Trophoblast cell (in vitro differentiated cells and primary cell): Measurements from ENCODE around the gene CKB.

Source experiments
- DNase-seq, 2 donors: peaks; one replicate each; pipeline ENCODE4 v3.0.0-alpha.2; 2016
- H2AFZ ChIP-seq: 2 replicates; pipeline ENCODE4 v1.6.1; 2013; ENCODE audit warnings: low read length, moderate library complexity, mild to moderate bottlenecking; ENCODE audit not compliant: insufficient read depth, poor library complexity
- H2AK5ac ChIP-seq: 2 replicates; pipeline ENCODE4 v1.6.1; 2013; ENCODE audit warnings: mild to moderate bottlenecking, low read length
- H2BK120ac ChIP-seq: 2 replicates; pipeline ENCODE4 v1.6.1; 2013; ENCODE audit warnings: low read length, mild to moderate bottlenecking, moderate library complexity; ENCODE audit not compliant: insufficient read depth, poor library complexity
- H2BK12ac ChIP-seq: 2 replicates; pipeline ENCODE4 v1.6.1; 2013; ENCODE audit warnings: mild to moderate bottlenecking, low read length, moderate library complexity
- H2BK5ac ChIP-seq: 2 replicates; pipeline ENCODE4 v1.6.1; 2013; ENCODE audit warnings: low read length, low read depth, moderate library complexity, mild to moderate bottlenecking; ENCODE audit not compliant: poor library complexity
- H3K14ac ChIP-seq: 2 replicates; pipeline ENCODE4 v1.6.1; 2013; ENCODE audit warnings: mild to moderate bottlenecking, low read length
- H3K18ac ChIP-seq: 2 replicates; pipeline ENCODE4 v1.6.1; 2013; ENCODE audit warnings: mild to moderate bottlenecking, low read length
- H3K23ac ChIP-seq: 2 replicates; pipeline ENCODE4 v1.6.1; 2013; ENCODE audit warnings: low read length
- H3K27ac ChIP-seq: 2 replicates; pipeline ENCODE4 v1.5.1; 2013; ENCODE audit warnings: low read depth, mild to moderate bottlenecking, inconsistent platforms, low read length, moderate library complexity
- H3K27me3 ChIP-seq: 2 replicates; pipeline ENCODE4 v1.6.1; 2013; ENCODE audit warnings: inconsistent platforms, mild to moderate bottlenecking, low read length, moderate library complexity; ENCODE audit not compliant: insufficient read depth
- H3K36me3 ChIP-seq, 2 experiments: 1 replicate in 1 of 2; 2 replicates in 1 of 2; pipeline ENCODE4 v1.6.1; 2013; ENCODE audit warnings: low read length in 2 of 2, mild to moderate bottlenecking in 2 of 2, moderate library complexity in 1 of 2; ENCODE audit not compliant: insufficient read depth in 2 of 2, control insufficient read depth in 1 of 2
- H3K4ac ChIP-seq: 2 replicates; pipeline ENCODE4 v1.6.1; 2013; ENCODE audit warnings: low read depth, mild to moderate bottlenecking, low read length, moderate library complexity
- H3K4me1 ChIP-seq, 2 experiments: 1 replicate in 1 of 2; 2 replicates in 1 of 2; pipeline ENCODE4 v1.6.1; 2013; ENCODE audit warnings: low read length in 2 of 2, mild to moderate bottlenecking in 2 of 2, moderate library complexity in 1 of 2; ENCODE audit not compliant: insufficient read depth in 2 of 2, control insufficient read depth in 1 of 2
- H3K4me2 ChIP-seq: 2 replicates; pipeline ENCODE4 v1.6.1; 2013; ENCODE audit warnings: inconsistent platforms, mild to moderate bottlenecking, low read length, moderate library complexity
- H3K4me3 ChIP-seq: 2 replicates; pipeline ENCODE4 v1.5.1; 2013; ENCODE audit warnings: mild to moderate bottlenecking, low read depth, low read length, inconsistent platforms
- H3K79me1 ChIP-seq: one replicate; pipeline ENCODE4 v1.6.1; 2013; ENCODE audit warnings: low read length
- H3K79me2 ChIP-seq: 2 replicates; pipeline ENCODE4 v1.6.1; 2013; ENCODE audit warnings: low read length, mild to moderate bottlenecking; ENCODE audit not compliant: control insufficient read depth, insufficient read depth, poor library complexity
- H3K9ac ChIP-seq: 2 replicates; pipeline ENCODE4 v1.6.1; 2013; ENCODE audit warnings: mild to moderate bottlenecking, low read length
- H3K9me3 ChIP-seq: 2 replicates; pipeline ENCODE4 v1.6.1; 2013; ENCODE audit warnings: low read depth, mild to moderate bottlenecking, control low read depth, inconsistent platforms, low read length; ENCODE audit not compliant: insufficient read depth
- H4K12ac ChIP-seq: 2 replicates; pipeline ENCODE4 v1.6.1; 2013; ENCODE audit warnings: low read depth, mild to moderate bottlenecking, low read length, moderate library complexity
- H4K8ac ChIP-seq: 2 replicates; pipeline ENCODE4 v1.6.1; 2013; ENCODE audit warnings: low read depth, mild to moderate bottlenecking, low read length, moderate library complexity
- H4K91ac ChIP-seq: one replicate; pipeline ENCODE4 v1.6.1; 2013; ENCODE audit warnings: low read depth, mild to moderate bottlenecking, low read length, moderate library complexity
- WGBS: extraction: QIAGEN DNeasy Blood & Tissue Kit; methylation state at CpG from one replicate; pipeline ENCODE4 v1.1.7; 2013; ENCODE audit warnings: missing lambda C conversion rate; ENCODE audit not compliant: insufficient read length, insufficient coverage; ENCODE audit errors: extremely low coverage; 5-methylcytosine and 5-hydroxymethylcytosine counted together

Gene CKB

DNA sequence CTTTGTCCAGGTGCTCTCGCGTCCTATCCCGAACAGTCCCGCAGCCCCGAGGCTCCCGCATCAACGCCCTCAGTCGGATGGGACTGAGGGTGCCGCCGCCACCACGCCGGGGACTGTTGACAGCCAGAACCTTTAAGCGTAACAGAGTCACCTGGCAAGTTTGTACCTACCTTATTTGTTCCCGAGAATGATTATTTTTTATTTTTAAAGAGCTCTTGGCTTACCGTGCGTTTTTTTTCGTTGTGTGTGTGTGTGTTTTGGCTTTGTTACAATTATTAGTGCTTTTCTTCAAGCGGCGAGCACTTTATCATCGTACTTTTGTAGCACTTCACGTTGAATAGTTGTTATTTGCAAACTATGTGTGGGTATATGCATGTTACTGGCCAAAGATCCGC is 40.6 kb upstream of the CKB start:
- Histone ChIP-seq H2AK5ac (peak overlapping the region; percentile 70), H2AFZ (peak overlapping the region; percentile 99), H3K27me3 (no peaks in the 10 kb centered on the region), H3K27ac (peak overlapping the region; percentile 99), H3K79me2 (peaks cover 24% of the 10 kb centered on the region), H2BK12ac (no peak overlapping the region), H4K8ac (peak overlapping the region; percentile 89), H4K91ac (peak overlapping the region; percentile 95), H3K4me3 (peak overlapping the region; percentile 97), H4K12ac (peak overlapping the region; percentile 97), H2BK5ac (peak overlapping the region; percentile 66), H3K14ac (peak overlapping the region; percentile 81), H3K36me3 (peaks cover 13 to 17% of the 10 kb centered on the region in 2 experiments), H3K18ac (peak overlapping the region; percentile 98), H2BK120ac (peak overlapping the region; percentile 81), H3K4me1 (peaks cover 0 to 8% of the 10 kb centered on the region in 2 experiments), H3K79me1 (peaks cover 14% of the 10 kb centered on the region), H3K9ac (peak overlapping the region; percentile 96), H3K9me3 (no peaks in the 10 kb centered on the region), H3K23ac (no peak overlapping the region), H3K4ac (peak overlapping the region; percentile 93), H3K4me2 (peak overlapping the region; percentile 73)
- peak; percentile 98 for DNase-seq
- WGBS = no CpG with 5 or more reads among the region's 22 CpGs

DNA sequence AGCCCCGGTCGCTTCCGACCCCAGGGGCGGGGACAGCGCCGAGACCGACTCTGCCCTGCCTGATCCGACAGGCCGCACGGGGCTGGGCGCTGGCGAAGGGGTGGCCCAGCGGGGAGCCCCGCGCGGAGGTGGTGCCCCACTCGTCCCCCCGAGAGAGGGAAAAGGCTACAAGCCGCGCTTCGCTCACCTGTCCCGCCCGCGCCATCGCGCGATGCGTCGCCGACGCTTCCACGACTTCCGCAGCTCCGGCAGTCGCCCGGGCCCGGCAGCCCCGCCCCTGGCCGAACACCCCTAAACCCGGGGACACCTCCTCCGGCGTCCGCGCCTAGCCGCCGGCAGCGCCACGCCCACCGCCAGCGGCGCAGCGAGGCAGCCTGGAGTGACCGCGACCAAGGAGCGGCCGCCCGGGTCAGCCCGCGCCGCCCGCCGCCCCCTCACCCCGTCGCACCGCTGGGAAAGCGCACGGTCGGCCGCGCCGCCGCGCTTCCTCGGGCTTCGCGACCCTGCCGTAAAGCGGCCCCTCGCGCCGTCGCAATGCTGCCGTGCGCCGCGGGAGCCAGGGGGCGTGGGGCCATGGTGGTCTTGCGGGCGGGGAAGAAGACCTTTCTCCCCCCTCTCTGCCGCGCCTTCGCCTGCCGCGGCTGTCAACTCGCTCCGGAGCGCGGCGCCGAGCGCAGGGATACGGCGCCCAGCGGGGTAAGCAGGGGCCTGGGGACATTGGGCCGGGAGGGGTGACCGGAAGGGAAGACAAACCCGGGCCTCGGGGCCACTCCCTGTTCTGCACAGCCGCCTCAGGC is 40.0 kb upstream of the CKB start, which contains the start of the genes BAG5 and COA8:
BAG5 (minus strand) TSS at position 229 of the 797 bp plus-strand sequence. CDS start 1,493 bp downstream, outside the sequence.
COA8 (plus strand) TSS at position 532 of the 797 bp plus-strand sequence; CDS start at position 574, 42 bp downstream.
- DNase-seq = peak; percentile 62 to 95
- H3K14ac ChIP-seq = peak within 1 kb of the TSS; percentile 81
- H2AK5ac ChIP-seq = peak within 1 kb of the TSS; percentile 97
- no peaks in the 10 kb centered on the region for H3K9me3 ChIP-seq
- peaks cover 0 to 8% of the 10 kb centered on the region in 2 experiments for H3K4me1 ChIP-seq
- H3K23ac ChIP-seq = no peak within 1 kb of the TSS
- H2BK5ac ChIP-seq = peak within 1 kb of the TSS; percentile 95
- H3K79me1 ChIP-seq = peaks cover 14% of the 10 kb centered on the region
- peak within 1 kb of the TSS; percentile 97 for H3K4me3 ChIP-seq
- no CpG with 5 or more reads among the region's 109 CpGs for WGBS
- H3K79me2 ChIP-seq = peaks cover 24% of the 10 kb centered on the region
- peak within 1 kb of the TSS; percentile 99 for H3K27ac ChIP-seq
- peak within 1 kb of the TSS; percentile 98 for H3K18ac ChIP-seq
- peak within 1 kb of the TSS; percentile 96 for H3K9ac ChIP-seq
- peak within 1 kb of the TSS; percentile 97 for H4K12ac ChIP-seq
- H2AFZ ChIP-seq = peak within 1 kb of the TSS; percentile 99
- peak within 1 kb of the TSS; percentile 89 for H4K8ac ChIP-seq
- peaks cover 13 to 17% of the 10 kb centered on the region in 2 experiments for H3K36me3 ChIP-seq
- peak within 1 kb of the TSS; percentile 79 for H3K4me2 ChIP-seq
- H2BK12ac ChIP-seq = no peak within 1 kb of the TSS
- peak within 1 kb of the TSS; percentile 98 for H3K4ac ChIP-seq
- H2BK120ac ChIP-seq = peak within 1 kb of the TSS; percentile 91
- H4K91ac ChIP-seq = peak within 1 kb of the TSS; percentile 95
- no peaks in the 10 kb centered on the region for H3K27me3 ChIP-seq

DNA sequence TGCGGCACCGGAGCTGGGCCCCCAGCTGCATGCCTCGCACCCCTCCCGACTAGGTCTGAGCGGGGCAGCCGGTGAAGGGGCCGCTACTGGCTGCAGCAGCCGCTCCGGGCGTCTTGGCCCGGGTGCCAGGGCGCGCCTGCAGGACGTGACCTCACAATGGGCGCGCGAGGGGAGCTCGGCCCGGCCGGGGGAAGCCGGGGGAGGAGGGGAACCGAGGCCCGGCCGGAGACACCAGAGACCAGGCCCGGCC is 39.5 kb upstream of the CKB start:
- Histone ChIP-seq H3K9ac (peak overlapping the region; percentile 88), H2AK5ac (peak overlapping the region; percentile 97), H3K18ac (peak overlapping the region; percentile 92), H3K36me3 (peaks cover 13 to 17% of the 10 kb centered on the region in 2 experiments), H2AFZ (peak overlapping the region; percentile 74), H3K4me3 (peak overlapping the region; percentile 97), H3K4me1 (peaks cover 0 to 8% of the 10 kb centered on the region in 2 experiments), H3K79me1 (peaks cover 14% of the 10 kb centered on the region), H3K9me3 (no peaks in the 10 kb centered on the region), H3K27me3 (no peaks in the 10 kb centered on the region), H4K8ac (peak overlapping the region; percentile 89), H4K91ac (peak overlapping the region; percentile 95), H3K23ac (no peak overlapping the region), H3K14ac (peak overlapping the region; percentile 81), H3K79me2 (peaks cover 24% of the 10 kb centered on the region), H4K12ac (peak overlapping the region; percentile 33), H2BK5ac (peak overlapping the region; percentile 54), H2BK120ac (peak overlapping the region; percentile 91), H2BK12ac (no peak overlapping the region), H3K4me2 (peak overlapping the region; percentile 79), H3K27ac (peak overlapping the region; percentile 99), H3K4ac (peak overlapping the region; percentile 98)
- DNase-seq = peak in 1 of 2 donors; percentile 41
- no CpG with 5 or more reads among the region's 25 CpGs for WGBS

DNA sequence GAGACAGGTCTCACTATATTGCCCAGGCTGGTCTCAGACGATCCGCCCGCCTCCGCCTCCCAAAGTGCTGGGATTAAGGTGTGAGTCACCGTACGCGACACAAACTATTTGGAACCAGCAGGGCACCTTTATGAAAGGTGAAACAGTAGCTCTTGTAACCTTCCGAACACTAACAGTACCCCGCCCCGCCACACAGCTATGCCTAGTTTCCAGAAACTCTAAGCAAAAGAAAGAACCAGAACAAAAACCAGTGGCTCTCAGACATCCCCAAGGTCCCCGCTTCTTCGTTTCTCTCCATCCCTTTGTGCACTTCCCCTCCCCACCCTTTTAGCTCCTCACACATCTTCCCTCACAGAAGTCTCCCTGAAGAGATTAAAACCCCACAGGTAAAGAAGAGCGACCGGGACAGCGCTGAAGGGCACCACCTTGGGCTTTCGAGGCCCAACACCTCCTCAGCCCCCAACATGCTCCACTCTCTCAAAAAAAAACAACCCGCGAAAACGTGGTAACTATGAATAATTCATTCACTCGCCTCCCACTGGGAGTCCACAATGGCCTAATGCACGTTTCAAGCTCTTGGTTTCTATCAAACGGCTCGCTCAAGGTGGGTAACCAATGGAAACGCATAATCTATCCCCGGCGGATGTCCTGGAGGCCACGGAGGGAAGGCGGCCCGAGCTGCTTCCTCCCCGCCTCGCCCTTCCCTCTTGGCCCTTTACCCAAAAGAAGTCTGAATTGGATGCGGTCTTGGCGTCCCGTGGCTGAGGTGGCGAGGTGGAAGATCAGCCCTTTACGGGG is 39.0 kb upstream of the CKB start:
- Histone ChIP-seq H3K27ac (peak overlapping the region; percentile 99), H4K91ac (peak overlapping the region; percentile 95), H2AK5ac (peak overlapping the region; percentile 97), H3K4me2 (peak overlapping the region; percentile 79), H3K4ac (peak overlapping the region; percentile 98), H3K9me3 (no peaks in the 10 kb centered on the region), H3K18ac (peak overlapping the region; percentile 92), H2BK12ac (no peak overlapping the region), H3K79me1 (peaks cover 14% of the 10 kb centered on the region), H2BK5ac (peak overlapping the region; percentile 54), H3K9ac (peak overlapping the region; percentile 88), H4K8ac (peak overlapping the region; percentile 89), H3K4me1 (peaks cover 0 to 8% of the 10 kb centered on the region in 2 experiments), H3K4me3 (peak overlapping the region; percentile 97), H2BK120ac (peak overlapping the region; percentile 91), H3K23ac (no peak overlapping the region), H4K12ac (peak overlapping the region; percentile 33), H2AFZ (peak overlapping the region; percentile 74), H3K79me2 (peaks cover 24% of the 10 kb centered on the region), H3K36me3 (peaks cover 9 to 18% of the 10 kb centered on the region in 2 experiments), H3K14ac (peak overlapping the region; percentile 81), H3K27me3 (no peaks in the 10 kb centered on the region)
- peak; percentile 85 to 89 for DNase-seq
- WGBS = no CpG with 5 or more reads among the region's 36 CpGs
